Fibroblast of lung (primary cell): ENCODE data around the gene RARRES2. TPM values are rescaled to one million over a fixed set of nuclear protein-coding genes. Genes with fewer than 3 reads are reported as not detected.

Experiments used
- DNase-seq, 2 donors: peaks; one replicate each; pipeline versions ENCODE4 v3.0.0 to v3.0.0-alpha.2; 2010; ENCODE audit warnings: low read depth in 2 of 2
- H2AFZ ChIP-seq: 2 replicates; pipeline ENCODE4 v1.5.1; 2012; ENCODE audit warnings: low read length, control low read depth, inconsistent platforms
- H3K27ac ChIP-seq: 2 replicates; pipeline ENCODE4 v1.5.1; 2011; ENCODE audit warnings: low read length, control low read depth; ENCODE audit not compliant: insufficient read depth
- H3K27me3 ChIP-seq: 2 replicates; pipeline ENCODE4 v1.5.1; 2011; ENCODE audit warnings: mild to moderate bottlenecking, low read length; ENCODE audit not compliant: control insufficient read depth, insufficient read depth
- H3K36me3 ChIP-seq: 2 replicates; pipeline ENCODE4 v1.5.1; 2011; ENCODE audit warnings: low read length; ENCODE audit not compliant: control insufficient read depth, insufficient read depth
- H3K4me1 ChIP-seq: 2 replicates; pipeline ENCODE4 v1.5.1; 2011; ENCODE audit warnings: low read length; ENCODE audit not compliant: control insufficient read depth, insufficient read depth; ENCODE audit errors: extremely low read depth
- H3K4me2 ChIP-seq: 2 replicates; pipeline ENCODE4 v1.5.1; 2011; ENCODE audit warnings: low read length, control low read depth; ENCODE audit not compliant: insufficient read depth; ENCODE audit errors: extremely low read depth
- H3K4me3 ChIP-seq, 4 experiments: fragments of 200-600 bp in 1 of 4; sonication (generic) in 1 of 4; replicated peaks in 1 of 4; 2 replicates each; pipeline ENCODE4 v1.5.1; 2011 to 2016; ENCODE audit warnings: low read length in 4 of 4, low read depth in 3 of 4, mild to moderate bottlenecking in 3 of 4, control low read depth in 2 of 4, inconsistent platforms in 1 of 4, mixed read lengths in 1 of 4; ENCODE audit not compliant: insufficient read depth in 1 of 4; ENCODE audit errors: control extremely low read depth in 1 of 4
- H3K79me2 ChIP-seq: 2 replicates; pipeline ENCODE4 v1.5.1; 2012; ENCODE audit warnings: mild to moderate bottlenecking, low read length, inconsistent platforms; ENCODE audit not compliant: control insufficient read depth, insufficient read depth
- H3K9ac ChIP-seq: 2 replicates; pipeline ENCODE4 v1.5.1; 2011; ENCODE audit warnings: mild to moderate bottlenecking, low read length, control low read depth; ENCODE audit not compliant: insufficient read depth
- H3K9me3 ChIP-seq: 2 replicates; pipeline ENCODE4 v1.5.1; 2012; ENCODE audit warnings: low read depth, low read length; ENCODE audit not compliant: control insufficient read depth, insufficient read depth
- H4K20me1 ChIP-seq: 2 replicates; pipeline ENCODE4 v1.5.1; 2011; ENCODE audit warnings: low read length; ENCODE audit not compliant: control insufficient read depth, insufficient read depth; ENCODE audit errors: extremely low read depth
- CTCF ChIP-seq, 2 donors: IDR thresholded peaks in 1 of 2; conservative IDR thresholded peaks in 1 of 2; 1 replicate in 1 of 2; 2 replicates in 1 of 2; pipeline ENCODE4 v1.5.1; 2011 to 2012; ENCODE audit warnings: low read length in 2 of 2, control low read depth in 1 of 2, inconsistent platforms in 1 of 2, low read depth in 1 of 2, mild to moderate bottlenecking in 1 of 2
- EZH2 ChIP-seq: IDR thresholded peaks from 2 replicates; pipeline ENCODE4 v1.5.1; 2012; ENCODE audit warnings: low read length, control low read depth, mild to moderate bottlenecking; ENCODE audit errors: missing control alignments
- polyA plus RNA-seq, 2 donors: library from polyadenylated mRNA; depleted of rRNA in 1 of 2; stranded (reverse) in 1 of 2; unstranded in 1 of 2; fragments of >200 nt; gene quantifications; 2 replicates each; pipeline ENCODE4 v1.2.1, GENCODE V29; 2011 to 2012; ENCODE audit warnings: missing spikeins in 1 of 2
- total RNA-seq: library from RNA; depleted of rRNA; stranded (reverse); fragments of >200 nt; gene quantifications from 2 replicates; pipeline ENCODE4 v1.2.1, GENCODE V29; 2014

RARRES2 gene
- total and polyA plus RNA-seq, 2 donors (not counting 1 experiment from before 2014, with no cell fraction given): 65.6 to 67.0 TPM

GRCh38 chr7:150368096-150368883 is 26.9 kb upstream of the RARRES2 start, which contains the start of gene REPIN1:
REPIN1 (plus strand) TSS chr7:150368822; CDS start chr7:150369712, 890 bp downstream.
- peak within 1 kb of the TSS; percentile 81 for H3K27ac ChIP-seq
- H3K9ac ChIP-seq: peak within 1 kb of the TSS; percentile 77
- H2AFZ ChIP-seq: peak within 1 kb of the TSS; percentile 70
- DNase-seq: peak; percentile 81 to 87
- peak within 1 kb of the TSS; percentile 71 to 85 (median 78) for H3K4me3 ChIP-seq
- peak within 1 kb of the TSS; percentile 97 for H3K4me2 ChIP-seq
- H3K27me3 ChIP-seq: no peaks in the 10 kb centered on the region
- H3K36me3 ChIP-seq: peaks cover 16% of the 10 kb centered on the region
- peaks cover 40% of the 10 kb centered on the region for H3K79me2 ChIP-seq
- TF ChIP-seq EZH2: no peak
- no peak for TF ChIP-seq CTCF (conservative IDR thresholded peaks at IDR 0.05 in 1 of 2, IDR thresholded peaks at IDR 0.05 in 1 of 2; ENCODE audit: low read depth in 1 of 2, low read length in 2 of 2)
- H3K9me3 ChIP-seq: no peaks in the 10 kb centered on the region
- peaks cover 10% of the 10 kb centered on the region for H3K4me1 ChIP-seq
- no peaks in the 10 kb centered on the region for H4K20me1 ChIP-seq

GRCh38 chr7:150367677-150368095 is 26.3 kb upstream of the RARRES2 start:
- peaks cover 14% of the 10 kb centered on the region for H3K36me3 ChIP-seq
- no peaks in the 10 kb centered on the region for H3K9me3 ChIP-seq
- peaks cover 10% of the 10 kb centered on the region for H3K4me1 ChIP-seq
- TF ChIP-seq CTCF (conservative IDR thresholded peaks at IDR 0.05 in 1 of 2, IDR thresholded peaks at IDR 0.05 in 1 of 2; ENCODE audit: low read depth in 1 of 2, low read length in 2 of 2) (no peak), EZH2 (no peak)
- peak overlapping the region in 2 of 4 experiments; percentile 39 to 75 for H3K4me3 ChIP-seq
- H3K9ac ChIP-seq: no peak overlapping the region
- peak in 1 of 2 donors; percentile 59 for DNase-seq
- no peaks in the 10 kb centered on the region for H4K20me1 ChIP-seq
- H2AFZ ChIP-seq: no peak overlapping the region
- peak overlapping the region; percentile 76 for H3K4me2 ChIP-seq
- H3K27ac ChIP-seq: no peak overlapping the region
- H3K27me3 ChIP-seq: no peaks in the 10 kb centered on the region
- peaks cover 35% of the 10 kb centered on the region for H3K79me2 ChIP-seq

GRCh38 chr7:150365673-150366398 is 24.4 kb upstream of the RARRES2 start:
- TF ChIP-seq EZH2 (no peak), CTCF (conservative IDR thresholded peaks at IDR 0.05 in 1 of 2, IDR thresholded peaks at IDR 0.05 in 1 of 2; ENCODE audit: low read depth in 1 of 2, low read length in 2 of 2) (no peak)
- Histone ChIP-seq H3K4me1 (peaks cover 8% of the 10 kb centered on the region), H3K4me3 (no peak overlapping the region), H3K27ac (no peak overlapping the region), H3K79me2 (peaks cover 20% of the 10 kb centered on the region), H3K4me2 (no peak overlapping the region), H3K9ac (no peak overlapping the region), H3K27me3 (no peaks in the 10 kb centered on the region), H4K20me1 (no peaks in the 10 kb centered on the region), H3K9me3 (no peaks in the 10 kb centered on the region), H3K36me3 (no peaks in the 10 kb centered on the region), H2AFZ (no peak overlapping the region)
- DNase-seq: no peak
